ENCODE measurements around the gene ADAMTS17. TPM values are rescaled to one million over a fixed set of nuclear protein-coding genes. Genes with fewer than 3 reads are reported as not detected.

Gene ADAMTS17
- total and polyA plus RNA-seq, 2 experiments from 2014 or later: 3.7 to 4.4 TPM

DNA sequence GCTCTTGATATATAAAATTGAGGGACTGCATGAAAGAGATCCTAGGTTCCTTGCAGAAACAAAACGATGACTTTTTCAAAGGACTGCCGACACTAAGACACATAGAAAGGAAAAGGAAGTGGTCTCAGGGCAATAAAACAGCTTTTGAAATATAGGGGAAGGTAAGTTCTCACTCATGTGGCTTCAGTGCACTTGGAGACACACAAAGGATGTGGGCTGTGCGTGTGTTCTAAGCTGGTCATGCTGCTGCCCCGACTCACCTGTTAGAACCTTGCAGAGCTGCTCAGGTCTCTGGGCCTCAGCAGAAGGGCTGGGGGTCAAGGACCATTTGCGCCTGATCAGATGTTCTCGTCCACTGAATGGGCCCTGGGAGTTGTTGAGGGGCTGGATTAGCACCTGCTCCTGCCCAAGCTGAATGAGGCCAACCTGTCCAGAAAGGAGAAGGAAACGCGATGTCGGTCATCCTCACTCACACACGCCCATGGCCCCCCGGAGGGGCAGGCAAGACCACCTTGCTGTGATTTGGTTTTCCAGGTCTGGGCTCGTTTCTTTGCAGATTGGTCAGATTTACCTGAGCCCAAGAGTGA lies 11.1 kb downstream of the ADAMTS17 start:
- Histone ChIP-seq H3K4me2 (no peak overlapping the region), H3K36me3 (replicated peaks; ENCODE audit: insufficient read depth, low read depth) (no peaks in the 10 kb centered on the region), H3K9me3 (ENCODE audit: low read depth) (no peaks in the 10 kb centered on the region), H4K20me1 (ENCODE audit: insufficient read depth, poor library complexity, severe bottlenecking) (no peaks in the 10 kb centered on the region), H3K27me3 (no peaks in the 10 kb centered on the region), H3K79me2 (no peaks in the 10 kb centered on the region), H2AFZ (no peak overlapping the region), H3K9me2 (replicated peaks; ENCODE audit: insufficient read depth) (no peaks in the 10 kb centered on the region), H3K27ac (no peak overlapping the region), H3K4me3 (no peak overlapping the region), H3K4me1 (ENCODE audit: insufficient read depth) (no peaks in the 10 kb centered on the region)
- no peak for TF ChIP-seq EZH2phosphoT487 (IDR thresholded peaks at IDR 0.05; ENCODE audit: low read depth, severe bottlenecking, unreplicated experiment)
- TF ChIP-seq, protein P1, sequence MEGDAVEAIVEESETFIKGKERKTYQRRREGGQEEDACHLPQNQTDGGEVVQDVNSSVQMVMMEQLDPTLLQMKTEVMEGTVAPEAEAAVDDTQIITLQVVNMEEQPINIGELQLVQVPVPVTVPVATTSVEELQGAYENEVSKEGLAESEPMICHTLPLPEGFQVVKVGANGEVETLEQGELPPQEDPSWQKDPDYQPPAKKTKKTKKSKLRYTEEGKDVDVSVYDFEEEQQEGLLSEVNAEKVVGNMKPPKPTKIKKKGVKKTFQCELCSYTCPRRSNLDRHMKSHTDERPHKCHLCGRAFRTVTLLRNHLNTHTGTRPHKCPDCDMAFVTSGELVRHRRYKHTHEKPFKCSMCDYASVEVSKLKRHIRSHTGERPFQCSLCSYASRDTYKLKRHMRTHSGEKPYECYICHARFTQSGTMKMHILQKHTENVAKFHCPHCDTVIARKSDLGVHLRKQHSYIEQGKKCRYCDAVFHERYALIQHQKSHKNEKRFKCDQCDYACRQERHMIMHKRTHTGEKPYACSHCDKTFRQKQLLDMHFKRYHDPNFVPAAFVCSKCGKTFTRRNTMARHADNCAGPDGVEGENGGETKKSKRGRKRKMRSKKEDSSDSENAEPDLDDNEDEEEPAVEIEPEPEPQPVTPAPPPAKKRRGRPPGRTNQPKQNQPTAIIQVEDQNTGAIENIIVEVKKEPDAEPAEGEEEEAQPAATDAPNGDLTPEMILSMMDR (IDR thresholded peaks at IDR 0.05; ENCODE audit: poor library complexity): no peak
- no peak for DNase-seq (ENCODE audit: low spot score)
- WGBS (ENCODE audit: low lambda C conversion rate, missing lambda C conversion rate): 91% methylated on average over 12 of the region's 12 CpGs

DNA sequence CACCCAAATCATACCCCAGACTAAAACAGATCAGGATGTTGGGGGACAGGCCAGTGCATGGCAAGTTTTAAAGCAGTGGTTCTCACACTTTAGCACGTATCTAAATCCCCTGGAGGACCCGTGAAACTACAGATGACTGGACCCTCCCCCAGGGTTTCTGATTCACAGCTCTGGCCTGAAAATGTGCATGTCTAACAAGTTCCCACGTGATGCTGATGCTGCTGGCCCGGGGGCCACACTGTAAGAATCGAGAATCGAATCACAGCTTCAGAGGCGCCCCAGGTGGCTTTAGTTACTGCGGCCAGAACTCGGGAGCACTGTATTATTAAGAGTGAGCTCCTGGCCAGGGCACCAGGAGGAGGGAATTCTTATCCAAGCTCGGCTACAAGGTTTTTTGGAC lies 11.6 kb downstream of the ADAMTS17 start:
- H4K20me1 ChIP-seq (ENCODE audit: insufficient read depth, poor library complexity, severe bottlenecking): no peaks in the 10 kb centered on the region
- H3K27me3 ChIP-seq: no peaks in the 10 kb centered on the region
- no peak overlapping the region for H3K4me3 ChIP-seq
- DNase-seq (ENCODE audit: low spot score): no peak
- H3K9me2 ChIP-seq (replicated peaks; ENCODE audit: insufficient read depth): no peaks in the 10 kb centered on the region
- H3K4me1 ChIP-seq (ENCODE audit: insufficient read depth): no peaks in the 10 kb centered on the region
- H3K36me3 ChIP-seq (replicated peaks; ENCODE audit: insufficient read depth, low read depth): no peaks in the 10 kb centered on the region
- no peak overlapping the region for H2AFZ ChIP-seq
- H3K4me2 ChIP-seq: no peak overlapping the region
- TF ChIP-seq EZH2phosphoT487 (IDR thresholded peaks at IDR 0.05; ENCODE audit: low read depth, severe bottlenecking, unreplicated experiment): no peak
- no peak for TF ChIP-seq EZH2 (IDR thresholded peaks at IDR 0.05; ENCODE audit: borderline replicate concordance)
- TF ChIP-seq, protein P1 (IDR thresholded peaks at IDR 0.05; ENCODE audit: poor library complexity): no peak
- WGBS (ENCODE audit: low lambda C conversion rate, missing lambda C conversion rate): 68% methylated on average over 10 of the region's 10 CpGs
- H3K79me2 ChIP-seq: no peaks in the 10 kb centered on the region
- H3K9me3 ChIP-seq (ENCODE audit: low read depth): no peaks in the 10 kb centered on the region
- no peak overlapping the region for H3K27ac ChIP-seq

DNA sequence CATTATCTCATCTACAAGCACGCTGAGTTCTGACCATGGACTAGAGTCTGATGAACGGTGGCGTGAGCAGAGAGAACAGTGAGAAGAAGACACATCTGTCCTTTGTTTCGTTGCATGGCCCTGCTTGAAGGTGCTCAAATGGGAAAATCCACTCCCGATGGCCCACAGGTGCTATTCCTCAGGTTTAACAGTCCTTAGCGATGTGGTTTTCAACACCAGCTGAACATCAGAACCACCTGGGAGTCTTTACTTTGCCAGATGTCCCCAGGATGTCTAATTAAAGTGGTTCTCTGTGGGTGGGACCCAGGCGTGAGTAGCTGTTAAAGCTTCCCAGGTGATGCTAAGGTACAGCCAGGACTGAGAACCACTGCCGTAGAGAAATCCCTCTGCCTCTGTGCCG lies 13.0 kb downstream of the ADAMTS17 start:
- Histone ChIP-seq H3K79me2 (no peaks in the 10 kb centered on the region), H3K4me2 (no peak overlapping the region), H2AFZ (no peak overlapping the region), H3K27me3 (no peaks in the 10 kb centered on the region), H3K4me1 (ENCODE audit: insufficient read depth) (no peaks in the 10 kb centered on the region), H3K4me3 (no peak overlapping the region), H3K9me3 (ENCODE audit: low read depth) (no peaks in the 10 kb centered on the region), H3K36me3 (replicated peaks; ENCODE audit: insufficient read depth, low read depth) (no peaks in the 10 kb centered on the region), H3K27ac (no peak overlapping the region), H3K9me2 (replicated peaks; ENCODE audit: insufficient read depth) (no peaks in the 10 kb centered on the region), H4K20me1 (ENCODE audit: insufficient read depth, poor library complexity, severe bottlenecking) (no peaks in the 10 kb centered on the region)
- 82% methylated on average over 9 of the region's 9 CpGs for WGBS (ENCODE audit: low lambda C conversion rate, missing lambda C conversion rate)
- no peak for TF ChIP-seq EZH2phosphoT487 (IDR thresholded peaks at IDR 0.05; ENCODE audit: low read depth, severe bottlenecking, unreplicated experiment)
- TF ChIP-seq EZH2 (IDR thresholded peaks at IDR 0.05; ENCODE audit: borderline replicate concordance): no peak
- TF ChIP-seq, protein P1 (IDR thresholded peaks at IDR 0.05; ENCODE audit: poor library complexity): no peak
- no peak for DNase-seq (ENCODE audit: low spot score)

All from hepatocyte (in vitro differentiated cells).